GM19468 (cell line): ENCODE results near the gene PAF1.

Experiments used
- ATAC-seq: cut with Tn5 transposase; IDR thresholded peaks from one replicate; pipeline ENCODE4 v1.9.1; 2021; ENCODE audit warnings: mild to moderate bottlenecking, moderate library complexity, moderate number of reproducible peaks; ENCODE audit not compliant: unreplicated experiment; ENCODE audit errors: extremely low read depth

PAF1 gene

DNA sequence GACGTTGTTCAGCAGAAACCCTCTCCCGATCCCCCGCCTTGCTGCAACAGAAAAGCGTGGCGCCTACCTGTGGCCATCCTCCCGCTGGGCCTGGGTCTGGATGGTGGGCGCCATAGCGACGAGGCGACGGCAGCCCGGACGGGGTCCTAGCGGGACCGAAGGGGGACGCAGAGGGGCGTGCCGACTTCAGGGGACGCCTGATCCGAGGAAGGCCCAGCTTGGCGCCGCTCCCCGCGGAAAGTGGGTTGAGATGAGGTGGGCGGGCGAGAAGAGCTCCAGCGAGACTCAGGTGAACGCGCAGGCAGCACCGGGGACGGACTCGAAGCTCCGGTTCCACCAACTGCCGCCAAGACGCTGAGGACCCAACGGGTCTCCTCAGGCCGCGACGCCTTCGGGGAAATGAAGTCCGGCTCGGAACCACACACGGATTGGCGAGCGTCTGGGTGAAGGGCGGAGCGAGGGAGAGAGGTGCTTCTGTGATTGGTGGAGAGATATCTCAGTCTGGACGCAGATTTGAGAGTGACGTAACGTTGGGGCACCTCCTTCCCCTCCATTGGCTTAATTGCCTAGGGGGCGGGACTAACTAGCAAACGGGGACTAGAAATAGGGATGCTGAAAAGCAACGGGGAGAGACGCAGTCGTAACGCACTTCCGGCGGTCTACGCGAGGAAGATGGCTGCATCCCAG is at the start of gene PAF1, which contains the start of gene MED29:
Gene PAF1 (minus strand): TSS at position 356 of the 687 bp plus-strand sequence. CDS start 242 bp downstream, at position 114.
Gene MED29 (plus strand): TSS at position 628 of the 687 bp plus-strand sequence. CDS start 45 bp downstream, at position 673.
- peak; percentile 75 for ATAC-seq

GRCh38 chr19:39438270-39438934 is 47.5 kb upstream of the PAF1 start:
- ATAC-seq: no peak

DNA sequence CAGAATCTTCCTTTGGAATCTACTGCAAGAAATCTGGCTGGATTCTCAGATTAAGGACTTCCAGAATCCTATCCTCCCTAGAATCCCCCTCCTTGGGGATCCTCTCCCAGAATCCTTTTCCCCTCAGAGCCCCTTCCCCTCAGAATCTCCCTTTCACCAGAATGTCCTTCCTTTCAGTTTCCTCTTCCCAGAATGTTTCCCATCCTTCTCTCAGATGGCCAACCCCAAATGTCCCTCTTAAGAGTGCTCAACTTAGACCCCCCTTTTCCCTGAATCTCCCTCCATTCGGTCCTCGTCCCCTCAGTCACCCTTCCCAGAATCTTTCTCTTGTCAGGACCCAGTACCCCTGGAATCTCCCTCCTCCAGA is 45.4 kb upstream of the PAF1 start:
- ATAC-seq: no peak

GRCh38 chr19:39435499-39436349 is 44.8 kb upstream of the PAF1 start, which contains the start of gene RPS16:
RPS16 (minus strand) TSS chr19:39435949; CDS start chr19:39435895, 54 bp downstream.
- ATAC-seq: peak; percentile 80

GRCh38 chr19:39434123-39435076 is 43.5 kb upstream of the PAF1 start:
- ATAC-seq: no peak

DNA sequence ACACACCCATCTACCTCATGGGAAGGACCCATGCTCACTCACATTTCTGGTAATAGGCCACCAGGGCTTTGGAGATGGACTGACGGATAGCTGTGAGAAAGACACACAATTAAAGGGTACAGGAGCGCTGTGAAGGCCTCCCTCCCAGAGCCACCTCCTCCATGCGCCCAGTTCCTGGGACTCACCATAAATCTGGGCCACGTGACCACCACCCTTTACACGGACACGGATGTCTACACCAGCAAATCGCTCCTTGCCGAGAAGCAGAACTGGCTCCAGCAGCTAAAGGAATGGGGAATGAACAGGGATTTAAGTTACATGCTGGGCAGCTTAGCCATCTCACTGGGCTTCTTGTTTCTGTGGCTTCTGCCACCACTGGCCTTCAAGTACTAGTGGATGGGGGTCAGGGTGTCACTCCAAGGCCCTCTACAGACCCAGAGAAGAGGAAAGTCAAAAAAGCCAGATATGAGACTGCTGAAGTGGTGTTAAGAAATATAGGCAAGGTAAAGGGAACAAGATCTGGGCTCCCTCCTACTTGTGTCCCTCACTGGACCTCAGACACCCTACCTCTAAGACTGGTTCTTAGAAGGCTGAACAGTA is 42.7 kb upstream of the PAF1 start:
- ATAC-seq: no peak

GRCh38 chr19:39432677-39433025 is 41.7 kb upstream of the PAF1 start:
- no peak for ATAC-seq

GRCh38 chr19:39430675-39431593 is 40.0 kb upstream of the PAF1 start:
- ATAC-seq: no peak

- no peak for ATAC-seq
These were observed 37.6 kb upstream of the PAF1 start for GRCh38 chr19:39428283-39429112.

- no peak for ATAC-seq
These were observed 36.8 kb upstream of the PAF1 start for GRCh38 chr19:39427707-39428106.

DNA sequence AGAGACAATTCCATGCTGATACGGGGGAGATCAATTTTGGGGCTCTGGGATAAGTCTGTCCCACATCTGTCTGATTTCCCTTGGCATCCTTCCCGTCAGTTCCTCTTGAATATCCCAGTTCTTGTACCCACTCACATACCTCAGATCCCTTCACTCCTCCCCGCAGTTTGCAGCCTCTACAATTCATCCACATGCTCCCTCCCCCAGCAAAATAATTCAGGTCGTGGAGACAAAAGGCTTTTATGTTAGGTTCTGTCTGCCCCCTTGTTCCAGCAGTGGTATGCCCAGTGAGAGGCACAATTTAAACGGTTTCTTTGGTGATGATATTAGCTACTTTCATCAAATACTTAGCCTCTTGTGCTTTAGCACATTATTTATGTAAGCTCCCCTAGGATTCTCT is 35.3 kb upstream of the PAF1 start:
- ATAC-seq: no peak

DNA sequence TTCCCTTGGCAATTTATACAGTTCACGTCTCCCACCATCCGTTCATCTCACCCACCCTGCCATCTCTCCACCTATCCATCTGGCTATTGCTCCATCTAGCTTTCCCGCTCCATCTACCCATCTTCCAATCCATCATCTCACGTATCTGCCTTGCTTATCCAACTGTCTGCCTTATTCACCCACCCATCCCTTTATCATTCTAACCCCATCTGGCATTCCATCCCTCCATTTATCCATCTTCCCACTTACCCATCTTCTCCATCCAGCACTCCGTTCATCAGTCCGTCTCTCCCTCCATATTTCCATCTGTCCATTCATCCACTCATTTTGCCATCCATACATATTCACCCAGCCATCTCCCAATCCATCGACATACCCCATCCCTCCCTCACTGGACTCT is 34.8 kb upstream of the PAF1 start:
- ATAC-seq: no peak

DNA sequence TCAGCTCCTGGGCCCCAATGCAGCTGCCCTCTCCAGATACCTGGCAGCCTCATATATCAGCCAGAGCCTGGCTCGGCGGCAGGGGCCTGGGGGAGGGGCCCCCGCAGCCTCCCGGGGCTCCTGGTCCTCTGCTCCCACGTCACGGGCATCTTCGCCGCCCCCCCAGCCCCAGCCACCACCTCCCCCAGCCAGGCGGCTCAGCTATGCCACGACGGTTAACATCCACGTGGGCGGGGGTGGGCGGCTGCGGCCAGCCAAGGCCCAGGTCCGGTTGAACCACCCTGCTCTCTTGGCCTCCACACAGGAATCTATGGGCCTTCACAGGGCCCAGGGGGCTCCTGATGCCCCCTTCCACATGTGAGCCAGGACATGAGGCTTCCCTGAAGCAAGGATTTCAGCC is 34.0 kb upstream of the PAF1 start:
- no peak for ATAC-seq

GRCh38 chr19:39423258-39424086 is 32.6 kb upstream of the PAF1 start:
- ATAC-seq: no peak

- ATAC-seq: no peak
These were observed 31.1 kb upstream of the PAF1 start for GRCh38 chr19:39422020-39422419.

DNA sequence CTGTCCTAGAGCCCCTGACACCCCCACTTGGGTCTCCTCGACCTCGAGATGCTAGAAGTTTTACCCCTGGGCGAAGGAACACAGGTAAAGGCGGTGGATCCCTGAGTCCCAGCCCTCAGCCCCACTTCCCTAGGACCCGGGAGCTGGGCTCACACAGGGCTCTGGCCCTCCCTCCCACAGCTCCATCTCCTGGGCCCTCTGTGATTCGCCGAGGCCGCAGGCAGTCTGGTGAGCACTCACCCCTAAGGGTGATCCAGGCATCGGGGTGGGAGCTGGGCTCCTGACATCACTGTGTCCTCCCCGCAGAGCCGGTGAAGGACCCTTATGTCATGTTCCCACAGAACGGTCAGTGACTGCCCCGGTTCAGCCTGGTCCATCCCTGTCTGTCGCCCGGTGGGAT is 29.9 kb upstream of the PAF1 start:
- ATAC-seq: no peak

DNA sequence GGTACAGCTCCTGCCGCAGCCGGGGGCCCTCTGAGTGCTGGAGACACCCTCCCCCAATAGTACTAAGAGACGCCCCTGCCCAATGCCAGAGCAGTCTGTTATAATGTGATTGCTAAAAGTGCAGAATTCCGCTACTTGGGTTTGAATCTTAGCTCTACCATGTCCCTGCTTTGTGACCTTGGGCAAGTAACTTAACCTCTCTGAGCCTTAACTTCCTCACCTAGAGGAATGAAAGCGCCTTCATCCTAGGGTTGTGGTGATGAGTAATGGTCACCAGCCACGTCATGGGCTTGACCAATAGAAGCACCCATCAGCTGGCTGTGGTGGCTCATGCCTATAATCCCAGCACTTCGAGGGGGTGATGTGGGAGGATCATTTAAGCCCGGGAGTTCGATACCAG is 28.1 kb upstream of the PAF1 start:
- no peak for ATAC-seq
